A673 (cell line): Measurements from ENCODE around the gene HTR1D.

Source experiments
- EZH2 ChIP-seq: fragments of 200-600 bp; sonication (generic); IDR thresholded peaks from 2 replicates; pipeline ENCODE4 v1.6.1; 2017; ENCODE audit warnings: borderline replicate concordance, low read depth, mild to moderate bottlenecking, mixed read lengths, antibody characterized with exemption, low read length; ENCODE audit not compliant: poor library complexity, severe bottlenecking
- TF ChIP-seq, protein P1 (sequence below): fragments of 300-800, 200-600 bp; sonication (generic); conservative IDR thresholded peaks from 2 replicates; pipeline ENCODE4 v1.5.1; 2017; ENCODE audit warnings: low read depth, mild to moderate bottlenecking, antibody characterized with exemption, low read length, moderate library complexity, mixed read lengths

DNA sequence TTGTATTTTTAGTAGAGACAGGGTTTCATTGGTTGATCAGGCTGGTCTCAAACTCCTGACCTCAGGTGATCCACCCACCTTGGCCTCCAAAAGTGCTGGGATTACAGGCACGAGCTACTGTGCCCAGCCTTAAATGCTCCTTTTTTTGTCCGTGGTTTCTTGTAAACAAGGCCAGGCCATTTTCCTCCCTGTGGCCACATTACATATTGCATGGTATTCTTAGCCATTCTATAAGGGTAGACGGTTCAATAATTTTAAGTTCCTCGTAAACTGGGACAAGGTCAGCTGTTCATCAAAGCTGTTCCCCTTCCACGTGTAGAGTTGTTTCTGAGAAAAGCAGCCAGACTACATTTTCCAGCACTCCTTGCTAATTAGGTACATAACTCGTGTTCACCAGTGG is 38.4 kb downstream of the HTR1D start:
- TF ChIP-seq, protein P1, sequence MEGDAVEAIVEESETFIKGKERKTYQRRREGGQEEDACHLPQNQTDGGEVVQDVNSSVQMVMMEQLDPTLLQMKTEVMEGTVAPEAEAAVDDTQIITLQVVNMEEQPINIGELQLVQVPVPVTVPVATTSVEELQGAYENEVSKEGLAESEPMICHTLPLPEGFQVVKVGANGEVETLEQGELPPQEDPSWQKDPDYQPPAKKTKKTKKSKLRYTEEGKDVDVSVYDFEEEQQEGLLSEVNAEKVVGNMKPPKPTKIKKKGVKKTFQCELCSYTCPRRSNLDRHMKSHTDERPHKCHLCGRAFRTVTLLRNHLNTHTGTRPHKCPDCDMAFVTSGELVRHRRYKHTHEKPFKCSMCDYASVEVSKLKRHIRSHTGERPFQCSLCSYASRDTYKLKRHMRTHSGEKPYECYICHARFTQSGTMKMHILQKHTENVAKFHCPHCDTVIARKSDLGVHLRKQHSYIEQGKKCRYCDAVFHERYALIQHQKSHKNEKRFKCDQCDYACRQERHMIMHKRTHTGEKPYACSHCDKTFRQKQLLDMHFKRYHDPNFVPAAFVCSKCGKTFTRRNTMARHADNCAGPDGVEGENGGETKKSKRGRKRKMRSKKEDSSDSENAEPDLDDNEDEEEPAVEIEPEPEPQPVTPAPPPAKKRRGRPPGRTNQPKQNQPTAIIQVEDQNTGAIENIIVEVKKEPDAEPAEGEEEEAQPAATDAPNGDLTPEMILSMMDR, result peak; percentile 29; the same call in 1 of the 2 replicates
- TF ChIP-seq EZH2, result no peak
